HepG2 (cell line): ENCODE measurements around the gene MARCHF9. TPM values are rescaled to one million over a fixed set of nuclear protein-coding genes. Genes with fewer than 3 reads are reported as not detected.

Experiments used
- ATAC-seq: fragments of 200-7000 bp; cut with Tn5 transposase; 3 replicates; pipeline ENCODE4 v1.9.1; 2020; ENCODE audit warnings: mild to moderate bottlenecking, moderate library complexity
- BruUV-seq: library from RNA; stranded (reverse); fragments of 400-500 nt; replicated peaks from 2 replicates; lab custom pipeline; 2021; lab: Mats Ljungman, UMichigan
- CTCF ChIA-PET: fragments of 300-600 bp; formaldehyde crosslinking; extraction: SDS; loops from one replicate; lab custom pipeline; 2021; ENCODE audit warnings: low total read pairs, inconsistent platforms, low intra/inter-chr PET ratio; lab: Yijun Ruan, JAX
- POLR2A ChIA-PET: fragments of 350-600 bp; sonication (Branson Sonifier 250); formaldehyde crosslinking; loops from one replicate; lab custom pipeline; 2020; ENCODE audit warnings: antibody characterized with exemption, inconsistent platforms; lab: Yijun Ruan, JAX
- DNase-seq: peaks from one replicate; pipeline ENCODE4 v3.0.0-alpha.2; 2015; ENCODE audit warnings: low spot score
- FAIRE-seq: peaks from 3 replicates; lab custom pipeline; 2011; peaks lifted over from hg19 to GRCh38; lab: Jason Lieb, UNC
- H2AFZ ChIP-seq: one replicate; pipeline ENCODE4 v1.6.1; 2011; ENCODE audit warnings: low read length, inconsistent platforms
- H3K27ac ChIP-seq: fragments of 300-600 bp; 3 replicates; pipeline ENCODE4 v1.8.0; 2011; ENCODE audit warnings: mixed run types, mild to moderate bottlenecking, mixed read lengths, low read length, inconsistent platforms; ENCODE audit not compliant: insufficient read depth; ENCODE audit errors: extremely low read length
- H3K27me3 ChIP-seq, 2 experiments: fragments of 200-600 bp in 1 of 2; 2 replicates in 1 of 2; 3 replicates in 1 of 2; pipeline versions ENCODE4 v1.6.0 to v1.8.0; 2011; ENCODE audit warnings: low read length in 2 of 2, mild to moderate bottlenecking in 2 of 2, moderate library complexity in 2 of 2, inconsistent platforms in 1 of 2; ENCODE audit not compliant: insufficient read depth in 2 of 2, control insufficient read depth in 1 of 2
- H3K36me3 ChIP-seq, 2 experiments: fragments of 200-600 bp in 1 of 2; replicated peaks in 1 of 2; 2 replicates in 1 of 2; 3 replicates in 1 of 2; pipeline versions ENCODE4 v1.5.1 to v1.8.0; 2011; ENCODE audit warnings: low read length in 2 of 2, inconsistent platforms in 1 of 2; ENCODE audit not compliant: insufficient read depth in 2 of 2, control insufficient read depth in 1 of 2
- H3K4me1 ChIP-seq: 2 replicates; pipeline ENCODE4 v1.5.1; 2012; ENCODE audit warnings: low read length, inconsistent platforms; ENCODE audit not compliant: insufficient read depth
- H3K4me2 ChIP-seq: 2 replicates; pipeline ENCODE4 v1.6.0; 2011; ENCODE audit warnings: low read depth, low read length, inconsistent platforms
- H3K4me3 ChIP-seq, 3 experiments: fragments of 200-600 bp in 1 of 3; sonication (generic), shearing (Covaris generic) in 1 of 3; replicated peaks in 1 of 3; 2 replicates each; pipeline ENCODE4 v1.5.1; 2011 to 2016; ENCODE audit warnings: low read length in 3 of 3, inconsistent platforms in 2 of 3, low read depth in 2 of 3, mild to moderate bottlenecking in 2 of 3, control low read depth in 1 of 3, mixed read lengths in 1 of 3; ENCODE audit not compliant: insufficient read depth in 1 of 3
- H3K79me2 ChIP-seq: one replicate; pipeline ENCODE4 v1.6.1; 2011; ENCODE audit warnings: low read length, inconsistent platforms; ENCODE audit not compliant: insufficient read depth
- H3K9ac ChIP-seq: 2 replicates; pipeline ENCODE4 v1.6.0; 2011; ENCODE audit warnings: mild to moderate bottlenecking, low read depth, low read length, inconsistent platforms; ENCODE audit not compliant: insufficient read depth
- H3K9me3 ChIP-seq: 2 replicates; pipeline ENCODE4 v1.5.1; 2012; ENCODE audit warnings: mild to moderate bottlenecking, low read length
- H4K20me1 ChIP-seq: 2 replicates; pipeline ENCODE4 v1.6.0; 2011; ENCODE audit warnings: inconsistent platforms, mild to moderate bottlenecking, low read length, moderate library complexity; ENCODE audit not compliant: insufficient read depth
- KDM6A ChIP-seq: IDR thresholded peaks from 2 replicates; pipeline ENCODE4 v1.6.1; 2016; ENCODE audit warnings: low read depth
- RORA ChIP-seq: sonication (generic); formaldehyde crosslinking; IDR thresholded peaks from 2 replicates; pipeline ENCODE4 v1.5.0; 2020; ENCODE audit warnings: mild to moderate bottlenecking, missing genetic modification reagents, moderate library complexity
- THAP11 ChIP-seq: IDR thresholded peaks from 2 replicates; pipeline ENCODE4 v1.6.1; 2016; ENCODE audit warnings: missing biosample characterization, missing genetic modification reagents
- ZNF263 ChIP-seq: sonication (generic); formaldehyde crosslinking; IDR thresholded peaks from 2 replicates; pipeline ENCODE4 v1.4.0; 2020; ENCODE audit warnings: missing genetic modification reagents
- ZNF788 ChIP-seq: sonication (generic); formaldehyde crosslinking; IDR thresholded peaks from 2 replicates; pipeline ENCODE4 v1.5.0; 2020; ENCODE audit warnings: mild to moderate bottlenecking, missing genetic modification reagents, borderline replicate concordance
- ZNF878 ChIP-seq: sonication (generic); formaldehyde crosslinking; IDR thresholded peaks from 2 replicates; pipeline ENCODE4 v1.8.1; 2023; ENCODE audit warnings: mild to moderate bottlenecking, missing genetic modification reagents, moderate library complexity
- WGBS: methylation state at CpG from one replicate; pipeline ENCODE4 v1.1.6; 2017; ENCODE audit warnings: low lambda C conversion rate; 5-methylcytosine and 5-hydroxymethylcytosine counted together
- in situ Hi-C: cut with HindIII; loops from 2 replicates; pipeline ENCODE4 v1.10.0; 2017; ENCODE audit warnings: low pct_unique_long_range_greater_than_20kb; ENCODE audit not compliant: extremely low pct_ligation_motif_present
- intact Hi-C: fragments of 100-400 bp; cut with micrococcal nuclease; formaldehyde crosslinking; loops from one replicate; pipeline ENCODE4 v1.10.0; 2022; ENCODE audit not compliant: unreplicated experiment
- polyA plus RNA-seq, 8 experiments: library from polyadenylated mRNA; depleted of rRNA in 3 of 8; stranded (reverse) in 7 of 8; unstranded in 1 of 8; fragments of >200 nt; fragmentation: Illumina TruSeq in 4 of 8; extraction: Trizol in 4 of 8; gene quantifications; 2 replicates each; pipeline versions ENCODE4 v1.2.1 to v1.2.3, GENCODE V29; 2011 to 2016; ENCODE audit warnings: low read depth in 4 of 8, missing spikeins in 1 of 8, mixed read lengths in 1 of 8; ENCODE audit not compliant: insufficient read depth in 1 of 8
- total RNA-seq, 5 experiments: library from RNA; depleted of rRNA; stranded (reverse); fragments of >200 nt; fragmentation: Illumina TruSeq; extraction: Trizol; gene quantifications; 2 replicates each; pipeline ENCODE4 v1.2.3, GENCODE V29; 2016; ENCODE audit warnings: low read depth in 1 of 5
- TF ChIP-seq, protein P1 (sequence below): fragments of 450-650 bp; IDR thresholded peaks from 2 replicates; pipeline ENCODE4 v1.6.1; 2016
- TF ChIP-seq, protein P2 (sequence below): fragments of 450-650 bp; IDR thresholded peaks from 2 replicates; pipeline ENCODE4 v1.6.1; 2017
- TF ChIP-seq, protein P3 (sequence below): sonication (generic); formaldehyde crosslinking; IDR thresholded peaks from 2 replicates; pipeline ENCODE4 v1.4.0; 2020; ENCODE audit warnings: mild to moderate bottlenecking, missing genetic modification reagents, borderline replicate concordance
- TF ChIP-seq, protein P4 (sequence below), 2 experiments: sonication (generic) in 1 of 2; formaldehyde crosslinking in 1 of 2; IDR thresholded peaks; 2 replicates each; pipeline versions ENCODE4 v1.5.1 to v1.6.1; 2011 to 2020; ENCODE audit warnings: borderline replicate concordance in 1 of 2, low read depth in 1 of 2, low read length in 1 of 2, mild to moderate bottlenecking in 1 of 2, missing genetic modification reagents in 1 of 2, moderate library complexity in 1 of 2
- TF ChIP-seq, protein P5 (sequence below): sonication (generic); formaldehyde crosslinking; IDR thresholded peaks from 2 replicates; pipeline ENCODE4 v1.4.0; 2020; ENCODE audit warnings: missing genetic modification reagents

MARCHF9 gene
- total and polyA plus RNA-seq, 2 of the 13 experiments (the other 11 are each of a cell fraction or from before 2014, with no cell fraction given): 5.7 to 9.6 TPM

DNA sequence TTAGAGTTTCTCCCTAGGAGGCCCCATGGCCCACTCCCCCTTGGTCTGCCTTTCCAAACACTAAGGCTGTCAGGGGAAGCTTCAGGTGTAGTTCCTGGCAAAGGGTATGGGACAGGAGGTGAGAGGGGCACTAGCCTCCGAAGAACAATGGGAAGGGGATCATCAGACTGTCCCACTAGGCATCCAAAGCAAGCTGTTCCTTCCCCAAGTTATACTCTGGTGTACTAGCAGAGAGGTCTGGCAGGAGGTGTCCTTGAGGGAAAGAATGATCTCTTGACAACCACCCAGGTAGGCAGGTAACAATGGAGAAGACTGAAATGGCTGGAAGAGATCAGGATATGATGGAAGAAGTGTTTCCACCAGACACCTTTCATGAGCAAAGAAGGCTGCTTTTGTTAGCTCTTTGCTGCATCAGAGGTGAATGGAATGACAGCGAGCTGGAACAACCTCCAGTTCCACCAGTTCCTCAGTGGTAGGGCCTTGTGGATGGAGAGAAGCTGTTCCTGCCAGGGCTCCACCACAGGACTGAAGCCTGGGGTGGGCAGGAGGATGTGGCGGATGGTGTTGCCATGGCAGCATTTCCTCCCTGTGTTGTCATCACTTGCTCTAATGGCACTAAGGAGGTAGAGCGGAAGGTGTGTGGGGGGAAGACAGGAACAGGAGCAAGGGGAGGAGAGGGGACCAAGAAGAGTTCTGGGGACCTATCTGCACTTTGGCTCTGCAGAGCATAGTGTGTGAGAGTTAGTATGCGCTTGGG, 14.1 kb upstream of the MARCHF9 start:
- H3K27me3 ChIP-seq: peaks cover 12 to 44% of the 10 kb centered on the region in 2 experiments; a peak in 4 of 5 replicates
- ATAC-seq (no peak), FAIRE-seq (no peak), DNase-seq (no peak)
- POLR2A ChIA-PET: no interaction called here
- no peak overlapping the region for H2AFZ ChIP-seq
- no TSS peak for BruUV-seq
- intact Hi-C loops: no loop called here
- H3K27ac ChIP-seq: no peak overlapping the region
- H3K79me2 ChIP-seq: peaks cover 6% of the 10 kb centered on the region
- H3K4me1 ChIP-seq: peaks cover 57% of the 10 kb centered on the region
- CTCF ChIA-PET: no interaction called here
- no peaks in the 10 kb centered on the region for H3K9me3 ChIP-seq
- WGBS: 57% methylated on average over 5 of the region's 5 CpGs
- 0 out of 5 replicates have a peak, but pooled peaks cover 0 to 4% of the 10 kb centered on the region in 2 experiments for H3K36me3 ChIP-seq
- no peak overlapping the region for H3K4me3 ChIP-seq
- H3K4me2 ChIP-seq: no peak overlapping the region
- no peak overlapping the region for H3K9ac ChIP-seq
- no peaks in the 10 kb centered on the region for H4K20me1 ChIP-seq
- in situ Hi-C loops: no loop called here
- TF ChIP-seq, protein P1, sequence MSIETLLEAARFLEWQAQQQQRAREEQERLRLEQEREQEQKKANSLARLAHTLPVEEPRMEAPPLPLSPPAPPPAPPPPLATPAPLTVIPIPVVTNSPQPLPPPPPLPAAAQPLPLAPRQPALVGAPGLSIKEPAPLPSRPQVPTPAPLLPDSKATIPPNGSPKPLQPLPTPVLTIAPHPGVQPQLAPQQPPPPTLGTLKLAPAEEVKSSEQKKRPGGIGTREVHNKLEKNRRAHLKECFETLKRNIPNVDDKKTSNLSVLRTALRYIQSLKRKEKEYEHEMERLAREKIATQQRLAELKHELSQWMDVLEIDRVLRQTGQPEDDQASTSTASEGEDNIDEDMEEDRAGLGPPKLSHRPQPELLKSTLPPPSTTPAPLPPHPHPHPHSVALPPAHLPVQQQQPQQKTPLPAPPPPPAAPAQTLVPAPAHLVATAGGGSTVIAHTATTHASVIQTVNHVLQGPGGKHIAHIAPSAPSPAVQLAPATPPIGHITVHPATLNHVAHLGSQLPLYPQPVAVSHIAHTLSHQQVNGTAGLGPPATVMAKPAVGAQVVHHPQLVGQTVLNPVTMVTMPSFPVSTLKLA: no peak
- TF ChIP-seq ZNF788 (CRISPR knock-in tag) (no peak), THAP11 (CRISPR knock-in tag) (no peak), RORA (CRISPR knock-in tag) (no peak), ZNF263 (CRISPR knock-in tag) (no peak), KDM6A (CRISPR knock-in tag) (no peak), ZNF878 (CRISPR knock-in tag) (no peak)
- TF ChIP-seq, protein P2, sequence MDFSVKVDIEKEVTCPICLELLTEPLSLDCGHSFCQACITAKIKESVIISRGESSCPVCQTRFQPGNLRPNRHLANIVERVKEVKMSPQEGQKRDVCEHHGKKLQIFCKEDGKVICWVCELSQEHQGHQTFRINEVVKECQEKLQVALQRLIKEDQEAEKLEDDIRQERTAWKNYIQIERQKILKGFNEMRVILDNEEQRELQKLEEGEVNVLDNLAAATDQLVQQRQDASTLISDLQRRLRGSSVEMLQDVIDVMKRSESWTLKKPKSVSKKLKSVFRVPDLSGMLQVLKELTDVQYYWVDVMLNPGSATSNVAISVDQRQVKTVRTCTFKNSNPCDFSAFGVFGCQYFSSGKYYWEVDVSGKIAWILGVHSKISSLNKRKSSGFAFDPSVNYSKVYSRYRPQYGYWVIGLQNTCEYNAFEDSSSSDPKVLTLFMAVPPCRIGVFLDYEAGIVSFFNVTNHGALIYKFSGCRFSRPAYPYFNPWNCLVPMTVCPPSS: no peak
- TF ChIP-seq, protein P3, sequence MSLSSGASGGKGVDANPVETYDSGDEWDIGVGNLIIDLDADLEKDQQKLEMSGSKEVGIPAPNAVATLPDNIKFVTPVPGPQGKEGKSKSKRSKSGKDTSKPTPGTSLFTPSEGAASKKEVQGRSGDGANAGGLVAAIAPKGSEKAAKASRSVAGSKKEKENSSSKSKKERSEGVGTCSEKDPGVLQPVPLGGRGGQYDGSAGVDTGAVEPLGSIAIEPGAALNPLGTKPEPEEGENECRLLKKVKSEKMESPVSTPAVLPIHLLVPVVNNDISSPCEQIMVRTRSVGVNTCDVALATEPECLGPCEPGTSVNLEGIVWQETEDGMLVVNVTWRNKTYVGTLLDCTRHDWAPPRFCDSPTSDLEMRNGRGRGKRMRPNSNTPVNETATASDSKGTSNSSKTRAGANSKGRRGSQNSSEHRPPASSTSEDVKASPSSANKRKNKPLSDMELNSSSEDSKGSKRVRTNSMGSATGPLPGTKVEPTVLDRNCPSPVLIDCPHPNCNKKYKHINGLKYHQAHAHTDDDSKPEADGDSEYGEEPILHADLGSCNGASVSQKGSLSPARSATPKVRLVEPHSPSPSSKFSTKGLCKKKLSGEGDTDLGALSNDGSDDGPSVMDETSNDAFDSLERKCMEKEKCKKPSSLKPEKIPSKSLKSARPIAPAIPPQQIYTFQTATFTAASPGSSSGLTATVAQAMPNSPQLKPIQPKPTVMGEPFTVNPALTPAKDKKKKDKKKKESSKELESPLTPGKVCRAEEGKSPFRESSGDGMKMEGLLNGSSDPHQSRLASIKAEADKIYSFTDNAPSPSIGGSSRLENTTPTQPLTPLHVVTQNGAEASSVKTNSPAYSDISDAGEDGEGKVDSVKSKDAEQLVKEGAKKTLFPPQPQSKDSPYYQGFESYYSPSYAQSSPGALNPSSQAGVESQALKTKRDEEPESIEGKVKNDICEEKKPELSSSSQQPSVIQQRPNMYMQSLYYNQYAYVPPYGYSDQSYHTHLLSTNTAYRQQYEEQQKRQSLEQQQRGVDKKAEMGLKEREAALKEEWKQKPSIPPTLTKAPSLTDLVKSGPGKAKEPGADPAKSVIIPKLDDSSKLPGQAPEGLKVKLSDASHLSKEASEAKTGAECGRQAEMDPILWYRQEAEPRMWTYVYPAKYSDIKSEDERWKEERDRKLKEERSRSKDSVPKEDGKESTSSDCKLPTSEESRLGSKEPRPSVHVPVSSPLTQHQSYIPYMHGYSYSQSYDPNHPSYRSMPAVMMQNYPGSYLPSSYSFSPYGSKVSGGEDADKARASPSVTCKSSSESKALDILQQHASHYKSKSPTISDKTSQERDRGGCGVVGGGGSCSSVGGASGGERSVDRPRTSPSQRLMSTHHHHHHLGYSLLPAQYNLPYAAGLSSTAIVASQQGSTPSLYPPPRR: no peak
- TF ChIP-seq, protein P4, sequence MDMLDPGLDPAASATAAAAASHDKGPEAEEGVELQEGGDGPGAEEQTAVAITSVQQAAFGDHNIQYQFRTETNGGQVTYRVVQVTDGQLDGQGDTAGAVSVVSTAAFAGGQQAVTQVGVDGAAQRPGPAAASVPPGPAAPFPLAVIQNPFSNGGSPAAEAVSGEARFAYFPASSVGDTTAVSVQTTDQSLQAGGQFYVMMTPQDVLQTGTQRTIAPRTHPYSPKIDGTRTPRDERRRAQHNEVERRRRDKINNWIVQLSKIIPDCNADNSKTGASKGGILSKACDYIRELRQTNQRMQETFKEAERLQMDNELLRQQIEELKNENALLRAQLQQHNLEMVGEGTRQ (IDR thresholded peaks at IDR 0.05; ENCODE audit: low read depth, low read length): no peak
- TF ChIP-seq, protein P4 (CRISPR knock-in tag; IDR thresholded peaks at IDR 0.05; ENCODE audit: borderline replicate concordance): no peak
- TF ChIP-seq, protein P5, sequence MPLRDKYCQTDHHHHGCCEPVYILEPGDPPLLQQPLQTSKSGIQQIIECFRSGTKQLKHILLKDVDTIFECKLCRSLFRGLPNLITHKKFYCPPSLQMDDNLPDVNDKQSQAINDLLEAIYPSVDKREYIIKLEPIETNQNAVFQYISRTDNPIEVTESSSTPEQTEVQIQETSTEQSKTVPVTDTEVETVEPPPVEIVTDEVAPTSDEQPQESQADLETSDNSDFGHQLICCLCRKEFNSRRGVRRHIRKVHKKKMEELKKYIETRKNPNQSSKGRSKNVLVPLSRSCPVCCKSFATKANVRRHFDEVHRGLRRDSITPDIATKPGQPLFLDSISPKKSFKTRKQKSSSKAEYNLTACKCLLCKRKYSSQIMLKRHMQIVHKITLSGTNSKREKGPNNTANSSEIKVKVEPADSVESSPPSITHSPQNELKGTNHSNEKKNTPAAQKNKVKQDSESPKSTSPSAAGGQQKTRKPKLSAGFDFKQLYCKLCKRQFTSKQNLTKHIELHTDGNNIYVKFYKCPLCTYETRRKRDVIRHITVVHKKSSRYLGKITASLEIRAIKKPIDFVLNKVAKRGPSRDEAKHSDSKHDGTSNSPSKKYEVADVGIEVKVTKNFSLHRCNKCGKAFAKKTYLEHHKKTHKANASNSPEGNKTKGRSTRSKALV: no peak
